Measurements from ENCODE around the gene CSRP1. TPM values are rescaled to one million over a fixed set of nuclear protein-coding genes. Genes with fewer than 3 reads are reported as not detected.
"Not testable (repeated sequence)": the region's sequence is repeated elsewhere in the genome, so short reads cannot be mapped to it uniquely, and the experiment has no call there.

Gene CSRP1
- total RNA-seq, 1 donor from 2014 or later: 948 TPM

GRCh38 chr1:201552941-201553351, 46.0 kb upstream of the CSRP1 start:
- peaks cover 7 to 26% of the 10 kb centered on the region in 2 donors for H3K4me1 ChIP-seq
- TF ChIP-seq, protein P1, sequence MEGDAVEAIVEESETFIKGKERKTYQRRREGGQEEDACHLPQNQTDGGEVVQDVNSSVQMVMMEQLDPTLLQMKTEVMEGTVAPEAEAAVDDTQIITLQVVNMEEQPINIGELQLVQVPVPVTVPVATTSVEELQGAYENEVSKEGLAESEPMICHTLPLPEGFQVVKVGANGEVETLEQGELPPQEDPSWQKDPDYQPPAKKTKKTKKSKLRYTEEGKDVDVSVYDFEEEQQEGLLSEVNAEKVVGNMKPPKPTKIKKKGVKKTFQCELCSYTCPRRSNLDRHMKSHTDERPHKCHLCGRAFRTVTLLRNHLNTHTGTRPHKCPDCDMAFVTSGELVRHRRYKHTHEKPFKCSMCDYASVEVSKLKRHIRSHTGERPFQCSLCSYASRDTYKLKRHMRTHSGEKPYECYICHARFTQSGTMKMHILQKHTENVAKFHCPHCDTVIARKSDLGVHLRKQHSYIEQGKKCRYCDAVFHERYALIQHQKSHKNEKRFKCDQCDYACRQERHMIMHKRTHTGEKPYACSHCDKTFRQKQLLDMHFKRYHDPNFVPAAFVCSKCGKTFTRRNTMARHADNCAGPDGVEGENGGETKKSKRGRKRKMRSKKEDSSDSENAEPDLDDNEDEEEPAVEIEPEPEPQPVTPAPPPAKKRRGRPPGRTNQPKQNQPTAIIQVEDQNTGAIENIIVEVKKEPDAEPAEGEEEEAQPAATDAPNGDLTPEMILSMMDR (IDR thresholded peaks at IDR 0.05): no peak
- intact Hi-C loops (cut with DNase I): no loop called here

GRCh38 chr1:201551877-201552731, 45.2 kb upstream of the CSRP1 start:
- Histone ChIP-seq H3K27ac (peak overlapping the region in 1 of 2 donors; percentile 53), H3K9me3 (no peaks in the 10 kb centered on the region), H3K27me3 (no peaks in the 10 kb centered on the region), H3K4me3 (no peak overlapping the region), H3K4me1 (peaks cover 7 to 26% of the 10 kb centered on the region in 2 donors), H3K36me3 (no peaks in the 10 kb centered on the region)
- intact Hi-C loops (cut with DNase I): no loop called here
- TF ChIP-seq, protein P1 (IDR thresholded peaks at IDR 0.05): no peak
- DNase-seq (ENCODE audit: low spot score in 2 of 2): no peak

More at GRCh38 chr1:201552941-201553351, 46.0 kb upstream of the CSRP1 start:
- H3K36me3 ChIP-seq: no peaks in the 10 kb centered on the region
- no peaks in the 10 kb centered on the region for H3K27me3 ChIP-seq
- H3K4me3 ChIP-seq: no peak overlapping the region
- peak overlapping the region; percentile 39 to 53 for H3K27ac ChIP-seq
- no peaks in the 10 kb centered on the region for H3K9me3 ChIP-seq
- no peak for DNase-seq (ENCODE audit: low spot score in 2 of 2)

DNA sequence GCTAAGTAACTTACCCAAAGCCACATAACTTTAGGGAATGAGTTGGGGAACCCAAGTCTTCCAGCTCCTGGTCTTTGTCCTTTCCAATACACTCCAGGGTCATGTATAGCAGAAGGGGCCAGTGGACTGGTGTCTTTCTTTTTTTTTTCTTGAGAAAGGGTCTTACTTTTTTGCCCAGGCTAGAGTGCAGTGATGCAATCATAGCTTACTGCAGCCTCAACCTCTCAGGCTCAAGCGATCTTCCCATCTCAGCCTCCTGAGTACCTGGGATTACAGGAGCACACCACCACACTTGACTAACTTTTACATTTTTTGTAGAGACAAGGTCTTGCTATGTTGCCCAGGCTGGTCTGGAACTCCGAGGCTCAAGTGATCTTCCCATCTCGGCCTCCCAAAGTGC, 44.2 kb upstream of the CSRP1 start:
- intact Hi-C loops (cut with DNase I): no loop called here
- Histone ChIP-seq H3K4me3 (no peak overlapping the region), H3K27me3 (no peaks in the 10 kb centered on the region), H3K9me3 (no peaks in the 10 kb centered on the region), H3K36me3 (no peaks in the 10 kb centered on the region), H3K4me1 (peaks cover 7 to 26% of the 10 kb centered on the region in 2 donors), H3K27ac (no peak overlapping the region)
- TF ChIP-seq, protein P1 (IDR thresholded peaks at IDR 0.05): no peak
- no peak for DNase-seq (ENCODE audit: low spot score in 2 of 2)

GRCh38 chr1:201549522-201549921, 42.6 kb upstream of the CSRP1 start:
- DNase-seq (ENCODE audit: low spot score in 2 of 2); H3K36me3 ChIP-seq; H3K27ac ChIP-seq; intact Hi-C loops (cut with DNase I); H3K27me3 ChIP-seq; H3K9me3 ChIP-seq; H3K4me3 ChIP-seq: not testable (repeated sequence)
- H3K4me1 ChIP-seq: peaks cover 7 to 26% of the 10 kb centered on the region in 2 donors

DNA sequence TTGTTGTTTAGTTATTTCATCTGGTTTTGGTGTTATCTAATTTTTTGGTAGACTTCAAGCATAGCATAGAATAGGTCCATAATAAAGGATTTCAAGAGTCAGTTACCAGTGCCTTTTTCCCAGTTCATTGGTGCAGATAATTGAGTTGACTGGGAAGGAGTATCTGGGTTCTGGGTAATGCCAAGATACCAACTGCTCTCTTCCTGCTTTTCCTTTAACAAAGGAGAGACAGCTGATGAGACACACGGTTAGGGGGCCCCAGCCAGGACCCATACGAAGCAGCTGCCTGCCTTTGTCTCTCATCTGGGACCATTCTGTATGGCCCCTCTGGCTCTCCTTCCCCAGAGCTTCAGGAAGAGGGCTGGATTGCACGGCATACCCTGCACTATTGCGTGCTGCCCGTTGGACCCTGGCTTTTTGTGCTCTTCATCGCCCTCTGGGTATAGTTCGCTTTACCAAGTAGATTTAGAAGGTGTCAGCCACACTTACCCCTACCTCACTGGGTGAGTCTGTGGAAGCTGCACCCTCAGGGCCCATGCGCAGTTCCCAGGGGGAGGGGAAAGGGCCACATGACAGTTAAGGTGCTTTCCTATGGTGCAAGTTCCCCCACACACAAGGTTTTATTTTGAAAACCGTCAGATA, 39.0 kb upstream of the CSRP1 start:
- intact Hi-C loops (cut with DNase I): no loop called here
- TF ChIP-seq, protein P1 (IDR thresholded peaks at IDR 0.05): no peak

DNA sequence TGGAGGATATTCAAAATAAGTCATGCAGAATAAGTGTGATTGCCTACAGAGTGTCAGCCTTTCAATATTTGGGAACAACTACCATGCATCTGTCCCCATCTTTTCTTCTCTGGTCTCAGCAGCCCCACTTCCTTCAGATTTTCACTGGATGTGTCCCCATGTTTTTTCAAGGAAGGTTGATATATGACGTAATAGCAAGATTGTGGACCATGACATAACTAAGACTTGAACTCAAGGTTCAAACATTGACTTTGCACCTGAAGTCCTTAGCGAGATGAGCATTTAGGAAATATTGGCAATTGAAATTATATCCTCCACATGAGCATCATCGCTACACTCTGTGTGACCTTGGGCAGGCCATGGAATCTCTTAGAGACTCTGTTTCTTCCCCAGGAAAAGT, 37.8 kb upstream of the CSRP1 start:
- intact Hi-C loops (cut with DNase I): no loop called here

More for the DNA sequence above, 39.0 kb upstream of the CSRP1 start:
- Histone ChIP-seq H3K4me3 (no peak overlapping the region), H3K27ac (no peak overlapping the region), H3K36me3 (no peaks in the 10 kb centered on the region), H3K4me1 (peaks cover 7 to 26% of the 10 kb centered on the region in 2 donors), H3K9me3 (no peaks in the 10 kb centered on the region), H3K27me3 (no peaks in the 10 kb centered on the region)
- no peak for DNase-seq (ENCODE audit: low spot score in 2 of 2)

More for the DNA sequence above, 37.8 kb upstream of the CSRP1 start:
- no peaks in the 10 kb centered on the region for H3K9me3 ChIP-seq
- no peaks in the 10 kb centered on the region for H3K36me3 ChIP-seq
- H3K4me3 ChIP-seq: no peak overlapping the region
- TF ChIP-seq, protein P1 (IDR thresholded peaks at IDR 0.05): no peak
- no peaks in the 10 kb centered on the region for H3K27me3 ChIP-seq
- DNase-seq (ENCODE audit: low spot score in 2 of 2): no peak
- H3K27ac ChIP-seq: no peak overlapping the region
- H3K4me1 ChIP-seq: peaks cover 7 to 32% of the 10 kb centered on the region in 2 donors
